ENCODE data around the gene AMOTL2.

- TF ChIP-seq CTCF (IDR thresholded peaks at IDR 0.05) (no peak), POLR2A (IDR thresholded peaks at IDR 0.05) (no peak)
These were observed 9.1 kb downstream of the AMOTL2 start for GRCh38 chr3:134364936-134365765.

Data from esophagus squamous epithelium (tissue), 4 donors.